ENCODE data around the gene COL6A1. TPM values are rescaled to one million over a fixed set of nuclear protein-coding genes. Genes with fewer than 3 reads are reported as not detected.
A peak's percentile ranks its signal among the peaks of the same experiment; 100 is the strongest.

Gene COL6A1
- total and polyA plus RNA-seq, 5 experiments from 2014 or later = 1.7 to 21.0 (median 2.0) TPM

DNA sequence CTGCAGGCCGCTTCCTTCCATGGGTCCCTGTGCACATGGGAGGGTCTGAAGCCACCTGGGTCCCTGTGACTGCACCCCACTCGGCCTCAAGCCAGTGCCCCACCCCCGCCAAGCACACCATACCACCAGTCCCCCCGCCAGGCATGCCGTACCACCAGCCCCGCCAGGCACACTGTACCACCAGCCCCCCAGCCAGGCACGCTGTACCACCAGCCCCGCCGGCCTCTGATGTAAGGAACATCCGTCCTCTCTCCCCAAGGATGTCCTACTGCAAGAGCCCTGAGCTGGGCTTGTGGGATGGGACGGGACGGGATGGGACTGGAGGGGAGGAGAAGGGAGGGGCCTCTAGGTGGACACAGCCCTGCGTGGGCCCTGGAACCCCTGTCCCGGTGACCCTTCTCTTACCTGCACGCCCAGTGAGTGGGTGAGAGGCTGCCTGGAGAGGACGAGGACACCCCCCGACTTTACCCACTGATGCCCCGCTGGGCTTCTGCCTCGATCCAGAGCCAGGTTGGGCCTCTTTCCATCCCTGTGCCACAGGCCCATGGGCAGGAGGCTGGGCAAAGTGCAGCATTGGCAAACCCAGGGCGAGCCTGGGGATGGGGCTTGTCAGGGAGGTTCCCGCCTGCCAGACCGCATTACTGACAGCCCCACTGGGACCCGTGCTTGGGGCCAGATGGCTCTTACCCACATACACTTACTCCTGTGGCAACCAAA lies 40.8 kb upstream of the COL6A1 start:
- H3K27ac Mint-ChIP-seq = no peak overlapping the region

DNA sequence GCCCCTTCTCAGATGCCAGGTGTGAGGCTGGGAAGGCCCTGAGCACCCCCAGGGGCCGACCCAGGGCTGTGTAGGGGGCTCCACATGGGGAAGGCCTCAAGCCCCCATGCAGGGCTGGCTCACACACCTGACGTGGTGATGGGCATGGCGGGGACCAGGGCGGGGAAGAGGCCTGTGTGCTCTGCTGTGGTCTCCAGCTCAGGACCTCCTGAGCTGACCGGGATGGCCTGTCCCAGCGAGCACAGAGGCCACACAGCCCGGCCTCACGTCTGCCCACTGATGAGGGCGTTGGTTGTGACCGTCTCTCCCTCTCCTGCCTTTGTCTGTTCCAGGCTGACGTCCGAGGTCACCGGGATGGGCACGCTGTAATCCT lies 40.2 kb upstream of the COL6A1 start:
- no peak overlapping the region for H3K4me3 Mint-ChIP-seq
- POLR2A ChIA-PET = no interaction called here

More for the DNA sequence above, 40.8 kb upstream of the COL6A1 start:
- peaks cover 0 to 13% (median 0%) of the 10 kb centered on the region in 9 donors for H3K9me3 Mint-ChIP-seq
- no peak overlapping the region for H3K4me3 Mint-ChIP-seq
- POLR2A ChIA-PET = no interaction called here
- DNase-seq = no peak
- no peak for ATAC-seq
- peaks cover 0 to 6% (median 4%) of the 10 kb centered on the region in 4 donors for H3K4me1 Mint-ChIP-seq
- H3K27me3 Mint-ChIP-seq = no peaks in the 10 kb centered on the region
- H3K36me3 Mint-ChIP-seq = peaks cover 0 to 2% (median 0%) of the 10 kb centered on the region in 3 donors

DNA sequence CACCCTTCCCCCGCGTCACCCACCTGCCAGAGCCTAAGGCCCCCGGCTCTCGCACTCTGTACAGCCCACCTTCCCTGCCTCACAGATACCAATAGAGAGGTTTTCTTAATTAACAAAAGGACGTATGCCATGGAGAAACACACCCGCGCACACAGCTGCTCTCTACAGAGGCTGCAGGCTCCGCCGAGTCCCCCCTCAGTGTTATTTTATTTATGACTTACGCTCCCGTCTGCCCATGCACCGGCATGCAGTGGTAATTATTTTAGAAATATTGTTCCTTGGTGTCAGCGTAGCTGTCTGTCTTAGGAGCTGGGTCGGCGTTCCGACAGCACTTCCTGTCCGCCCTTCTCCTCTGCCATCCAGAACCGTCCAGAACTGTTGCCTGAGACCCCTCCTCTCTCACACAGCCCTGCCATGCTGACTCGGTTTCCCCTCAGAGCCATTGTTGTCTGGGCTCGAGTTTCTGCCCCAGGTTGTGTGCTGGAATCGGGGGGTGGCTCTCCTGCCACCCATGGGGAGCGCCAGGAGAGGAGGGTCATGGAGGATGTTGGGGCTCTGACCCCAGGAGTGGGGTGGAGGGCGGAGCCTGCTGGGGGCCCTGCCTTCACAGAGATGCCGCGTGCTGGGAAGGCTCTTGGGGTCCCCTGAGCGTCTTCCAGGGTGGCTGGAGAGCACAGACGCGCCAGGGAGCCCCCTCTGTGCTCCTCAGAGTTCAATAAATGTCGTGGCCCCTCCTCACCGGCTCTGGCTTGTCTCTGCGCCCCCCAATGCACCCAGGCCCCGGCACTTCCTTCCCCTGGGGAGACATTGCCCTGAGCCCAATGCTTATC lies 39.6 kb upstream of the COL6A1 start:
- Mint-ChIP-seq H3K4me3 (no peak overlapping the region), H3K9me3 (peaks cover 0 to 8% (median 0%) of the 10 kb centered on the region in 9 donors), H3K36me3 (no peaks in the 10 kb centered on the region), H3K4me1 (peaks cover 0 to 6% (median 4%) of the 10 kb centered on the region in 4 donors), H3K27me3 (no peaks in the 10 kb centered on the region), H3K27ac (no peak overlapping the region)
- POLR2A ChIA-PET = no interaction called here
- ATAC-seq (no peak), DNase-seq (no peak)

More for the DNA sequence above, 40.2 kb upstream of the COL6A1 start:
- H3K4me1 Mint-ChIP-seq = peaks cover 0 to 6% (median 4%) of the 10 kb centered on the region in 4 donors
- no peak for ATAC-seq
- no peaks in the 10 kb centered on the region for H3K36me3 Mint-ChIP-seq
- no peak for DNase-seq
- H3K9me3 Mint-ChIP-seq = peaks cover 0 to 10% (median 0%) of the 10 kb centered on the region in 9 donors
- no peaks in the 10 kb centered on the region for H3K27me3 Mint-ChIP-seq
- no peak overlapping the region for H3K27ac Mint-ChIP-seq

DNA sequence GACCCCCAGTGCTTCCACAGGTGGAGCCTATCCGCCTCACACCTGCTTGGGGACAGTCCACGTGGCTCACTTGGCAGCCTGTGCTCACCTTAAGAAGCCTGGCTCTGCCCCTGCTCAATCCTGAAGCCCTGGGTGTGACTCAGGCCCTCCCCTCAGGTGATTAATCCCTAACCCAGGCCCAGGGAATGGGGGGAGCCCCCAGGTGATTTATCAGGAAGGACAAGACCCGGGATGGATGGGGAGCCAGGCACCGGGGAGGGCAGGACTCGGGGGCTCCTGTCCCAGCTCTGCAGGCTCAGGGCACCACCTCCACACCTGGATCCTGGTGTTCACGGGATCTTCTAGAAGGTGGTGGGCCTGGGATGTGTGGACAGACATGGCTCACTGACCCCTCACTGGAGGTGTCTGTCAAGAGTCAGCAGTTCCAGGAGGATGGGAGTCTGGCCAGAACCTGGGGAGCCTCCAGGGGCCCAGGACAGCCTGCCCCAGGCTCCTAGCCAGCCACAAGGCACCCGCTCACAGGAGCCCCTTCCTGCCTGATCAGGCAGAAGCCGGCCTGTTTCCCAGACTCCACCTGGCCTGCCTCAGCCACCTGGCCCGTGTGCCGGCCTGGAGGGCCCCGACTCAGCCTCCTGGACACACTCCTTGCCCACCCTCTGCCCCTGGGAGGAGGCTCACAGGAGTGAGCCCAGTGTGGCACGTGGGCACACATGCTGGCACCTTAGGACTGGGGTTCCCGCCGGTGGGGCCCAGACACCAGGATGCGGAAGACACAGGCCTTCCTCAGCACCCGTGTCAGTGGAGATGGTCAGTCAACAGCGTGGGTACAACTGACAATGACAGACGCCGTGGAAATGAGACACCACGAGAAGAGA lies 38.6 kb upstream of the COL6A1 start:
- H3K36me3 Mint-ChIP-seq = no peaks in the 10 kb centered on the region
- ATAC-seq (no peak), DNase-seq (no peak)
- no peak overlapping the region for H3K27ac Mint-ChIP-seq
- no peak overlapping the region for H3K4me3 Mint-ChIP-seq
- H3K9me3 Mint-ChIP-seq = peaks cover 0 to 4% (median 0%) of the 10 kb centered on the region in 9 donors
- peaks cover 0 to 3% (median 0%) of the 10 kb centered on the region in 5 donors for H3K27me3 Mint-ChIP-seq
- H3K4me1 Mint-ChIP-seq = peaks cover 0 to 4% (median under 1%) of the 10 kb centered on the region in 4 donors
- POLR2A ChIA-PET = no interaction called here

DNA sequence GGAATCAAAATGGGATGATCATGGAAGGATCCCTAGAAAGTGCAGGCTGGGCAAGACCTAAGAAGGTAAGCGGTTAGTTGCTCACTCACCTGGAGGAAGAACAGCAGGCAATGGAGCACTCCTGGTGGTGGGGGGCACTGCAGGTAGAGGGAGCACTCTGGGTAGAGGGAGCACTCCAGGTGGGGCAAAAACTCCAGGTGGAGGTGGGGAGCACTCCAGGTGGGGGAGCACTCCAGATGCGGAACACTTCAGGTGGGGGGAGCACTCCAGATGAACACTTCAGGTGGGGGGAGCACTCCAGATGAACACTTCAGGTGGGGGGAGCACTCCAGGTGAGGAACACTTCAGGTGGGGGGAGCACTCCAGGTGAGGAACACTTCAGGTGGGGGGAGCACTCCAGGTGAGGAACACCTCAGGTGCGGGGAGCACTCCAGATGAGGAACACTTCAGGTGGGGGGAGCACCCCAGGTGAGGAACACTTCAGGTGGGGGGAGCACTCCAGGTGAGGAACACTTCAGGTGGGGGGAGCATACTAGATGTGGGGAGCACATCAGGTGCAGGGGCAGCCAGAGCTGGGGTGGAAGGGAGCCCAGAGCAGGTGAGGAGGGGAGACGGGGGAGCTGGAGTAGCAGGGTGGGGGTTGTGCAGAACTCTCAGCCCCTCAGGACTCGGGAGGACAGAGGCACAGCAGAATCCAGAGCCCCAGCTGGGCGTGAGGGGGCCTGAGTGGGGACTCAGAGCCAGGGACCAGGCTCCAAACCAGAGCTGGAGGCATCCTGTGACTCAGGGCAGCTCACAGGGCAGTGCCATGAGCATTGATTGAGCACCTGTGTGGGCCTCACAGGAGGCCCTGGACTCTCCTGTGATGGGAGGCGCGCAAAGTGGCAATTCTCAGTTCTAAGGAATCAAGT lies 37.7 kb upstream of the COL6A1 start:
- Mint-ChIP-seq H3K27me3 (peaks cover 0 to 10% (median 6%) of the 10 kb centered on the region in 5 donors), H3K27ac (peak overlapping the region in 1 of 10 donors; percentile 29), H3K9me3 (no peaks in the 10 kb centered on the region), H3K36me3 (no peaks in the 10 kb centered on the region), H3K4me1 (no peaks in the 10 kb centered on the region), H3K4me3 (no peak overlapping the region)
- DNase-seq (no peak), ATAC-seq (no peak)
- POLR2A ChIA-PET = no interaction called here

DNA sequence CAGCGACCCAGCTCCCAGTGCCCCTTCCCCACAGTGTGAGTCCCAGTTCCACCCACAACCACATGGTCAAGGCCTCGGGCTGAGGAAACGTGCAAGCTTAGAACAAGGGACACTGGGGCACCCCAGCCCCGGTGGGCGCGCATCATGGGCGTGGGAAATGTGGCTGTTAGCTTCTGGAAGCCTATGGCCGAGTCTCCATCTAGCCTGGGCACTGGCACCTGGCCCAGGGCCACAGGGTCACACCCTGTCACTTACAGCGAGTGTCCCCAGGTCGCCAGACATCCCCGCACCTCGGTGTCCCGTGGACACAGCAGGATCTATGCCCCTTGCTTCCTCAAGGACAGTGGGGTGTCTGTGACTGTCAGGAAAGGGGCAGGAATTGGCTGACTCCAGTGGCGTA lies 37.0 kb upstream of the COL6A1 start:
- ATAC-seq (no peak), DNase-seq (no peak)
- no peak overlapping the region for H3K27ac Mint-ChIP-seq
- H3K9me3 Mint-ChIP-seq = no peaks in the 10 kb centered on the region
- H3K4me3 Mint-ChIP-seq = no peak overlapping the region
- POLR2A ChIA-PET = no interaction called here
- H3K36me3 Mint-ChIP-seq = no peaks in the 10 kb centered on the region
- H3K27me3 Mint-ChIP-seq = peaks cover 0 to 10% (median 6%) of the 10 kb centered on the region in 5 donors
- no peaks in the 10 kb centered on the region for H3K4me1 Mint-ChIP-seq

DNA sequence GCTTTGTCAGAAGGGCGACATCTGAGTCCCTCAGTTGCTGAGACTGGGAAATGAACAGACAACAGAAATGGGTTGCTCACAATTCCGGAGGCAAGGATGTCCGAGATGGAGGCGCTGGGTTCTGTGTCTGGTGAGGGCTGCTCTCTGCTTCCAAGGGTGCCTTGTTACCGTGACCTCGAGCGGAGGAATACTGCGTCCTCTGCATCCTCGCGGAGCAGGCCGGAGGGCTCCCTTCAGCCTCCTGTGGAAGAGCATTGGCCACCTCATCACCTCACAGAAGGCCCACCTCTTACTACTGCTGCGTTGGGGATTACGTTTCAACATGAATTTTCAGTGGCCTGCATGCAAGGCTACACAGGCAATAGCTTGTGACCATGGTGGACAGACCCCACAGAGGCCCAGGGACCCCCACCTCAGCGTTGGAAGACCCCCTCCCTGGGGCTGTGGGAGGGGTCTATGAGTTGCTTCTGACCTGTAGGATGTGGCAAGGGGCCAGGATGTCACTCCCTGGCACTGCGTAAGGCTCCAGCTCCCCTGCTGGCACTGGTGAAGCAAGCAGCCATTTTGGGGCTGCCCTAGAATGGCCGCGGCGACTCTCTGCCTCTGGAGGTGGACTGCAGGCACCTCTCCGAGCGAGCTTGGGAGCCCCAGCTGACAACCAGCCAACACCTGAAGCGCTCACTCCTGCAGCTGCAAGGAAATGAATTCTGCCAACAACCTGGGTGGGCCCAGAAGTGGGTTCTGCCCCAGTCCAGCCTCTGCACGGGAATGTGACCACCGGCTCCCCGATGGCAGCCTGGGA lies 36.3 kb upstream of the COL6A1 start:
- Mint-ChIP-seq H3K9me3 (no peaks in the 10 kb centered on the region), H3K36me3 (no peaks in the 10 kb centered on the region), H3K27ac (no peak overlapping the region), H3K4me3 (no peak overlapping the region), H3K4me1 (no peaks in the 10 kb centered on the region), H3K27me3 (peaks cover 0 to 10% (median 6%) of the 10 kb centered on the region in 5 donors)
- no peak for ATAC-seq
- no peak for DNase-seq
- POLR2A ChIA-PET = no interaction called here

DNA sequence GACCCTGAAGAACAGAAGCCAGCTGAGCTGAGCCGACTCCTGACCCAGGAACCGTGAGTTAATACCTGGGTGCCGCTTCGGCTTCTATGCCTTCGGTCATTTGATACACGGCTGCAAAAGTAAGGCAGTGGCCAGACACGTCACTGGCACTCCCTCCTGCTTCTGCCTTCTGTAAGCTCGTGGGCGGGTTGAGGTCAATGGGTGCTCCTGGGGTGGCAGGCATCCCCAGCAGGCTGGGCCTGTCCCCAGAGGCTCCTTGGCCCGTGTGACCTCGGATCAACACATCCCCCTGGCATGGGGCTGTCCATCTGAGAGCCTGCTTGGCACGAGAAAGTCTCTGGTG lies 35.7 kb upstream of the COL6A1 start:
- H3K27ac Mint-ChIP-seq = peak overlapping the region in 1 of 10 donors; percentile 40
- H3K9me3 Mint-ChIP-seq = no peaks in the 10 kb centered on the region
- H3K27me3 Mint-ChIP-seq = peaks cover under 1 to 14% (median 6%) of the 10 kb centered on the region in 5 donors
- no peaks in the 10 kb centered on the region for H3K4me1 Mint-ChIP-seq
- no peaks in the 10 kb centered on the region for H3K36me3 Mint-ChIP-seq
- POLR2A ChIA-PET = no interaction called here
- no peak overlapping the region for H3K4me3 Mint-ChIP-seq
- ATAC-seq (no peak), DNase-seq (no peak)

DNA sequence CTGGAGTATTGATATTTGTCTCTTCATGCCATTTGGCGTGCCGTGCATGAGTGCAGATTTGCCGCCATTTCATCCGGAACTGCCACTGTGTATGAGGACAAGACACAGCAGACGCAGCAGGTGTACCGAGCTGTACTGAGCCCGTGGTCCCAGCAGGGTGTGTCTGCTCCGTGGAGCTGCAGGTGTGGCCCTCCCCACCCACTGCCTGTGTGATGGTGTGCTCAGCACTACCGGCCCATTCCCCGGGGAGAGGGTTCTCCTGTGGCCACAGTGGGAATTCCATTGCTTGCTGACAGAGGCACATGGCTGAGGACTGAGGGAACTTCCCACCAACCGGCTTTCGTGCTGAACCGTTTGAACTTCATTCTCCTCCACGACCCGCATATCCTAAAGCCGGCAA lies 34.3 kb upstream of the COL6A1 start:
- Mint-ChIP-seq H3K27me3 (peaks cover 1 to 19% (median 9%) of the 10 kb centered on the region in 5 donors), H3K9me3 (no peaks in the 10 kb centered on the region), H3K4me1 (no peaks in the 10 kb centered on the region), H3K36me3 (no peaks in the 10 kb centered on the region), H3K27ac (no peak overlapping the region), H3K4me3 (no peak overlapping the region)
- ATAC-seq (no peak), DNase-seq (no peak)
- POLR2A ChIA-PET = no interaction called here

DNA sequence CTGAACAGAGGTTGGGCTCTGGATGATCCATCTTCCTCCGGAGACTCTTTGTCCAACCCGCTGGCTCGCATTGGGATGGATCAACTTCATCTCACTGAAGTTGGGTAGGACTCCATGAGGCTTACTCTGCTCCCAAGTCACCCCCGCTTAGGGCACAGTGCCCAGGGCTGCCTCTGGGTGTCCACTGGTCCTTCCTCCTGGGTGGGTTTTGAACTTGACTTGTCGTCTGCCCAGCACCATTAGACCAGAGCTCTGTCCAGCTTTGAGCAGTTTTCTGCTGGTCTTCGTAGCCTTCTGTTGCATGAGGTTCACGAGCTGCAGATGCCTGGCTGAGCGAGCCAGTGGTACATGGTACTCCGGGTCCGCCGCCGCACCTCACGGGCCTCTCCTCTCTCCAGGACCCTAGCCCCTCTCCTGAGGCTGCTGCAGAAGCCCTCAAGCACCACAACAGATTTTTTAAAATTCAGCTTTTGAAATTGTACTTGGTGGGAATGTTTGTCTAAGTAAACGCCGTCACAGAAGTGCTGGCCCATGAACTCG lies 33.8 kb upstream of the COL6A1 start:
- POLR2A ChIA-PET = no interaction called here
- H3K4me3 Mint-ChIP-seq = no peak overlapping the region

DNA sequence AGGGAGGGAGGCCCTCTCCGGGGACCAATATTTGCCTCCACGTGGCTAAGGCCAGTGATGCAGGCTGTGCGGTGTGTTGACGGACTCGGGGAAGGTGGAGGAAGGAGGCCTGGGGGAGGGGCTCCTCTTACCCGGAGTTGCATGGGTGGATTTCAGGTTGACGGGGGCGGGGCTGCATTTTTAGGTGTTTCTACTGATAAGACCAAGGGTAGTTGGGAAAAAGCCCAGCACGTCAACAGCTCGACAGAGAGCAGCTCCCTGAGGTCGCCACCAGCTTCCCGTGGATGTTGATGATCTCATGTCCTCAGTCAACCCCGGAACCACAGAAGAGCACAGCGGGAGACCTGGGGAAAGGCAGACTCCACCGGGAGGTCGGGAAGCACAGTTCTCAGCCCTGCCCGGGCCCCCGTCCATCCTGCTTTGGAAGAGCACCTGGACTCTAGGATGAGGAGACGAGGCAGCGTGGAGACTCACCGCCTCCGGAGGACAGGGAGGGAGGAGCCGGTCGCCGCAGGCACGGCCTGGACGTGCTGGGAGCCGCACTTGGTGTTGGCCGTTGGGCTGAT lies 32.9 kb upstream of the COL6A1 start:
- Mint-ChIP-seq H3K4me1 (no peaks in the 10 kb centered on the region), H3K4me3 (no peak overlapping the region), H3K27ac (peak overlapping the region in 1 of 10 donors; percentile 2), H3K9me3 (peaks cover 0 to 2% (median 0%) of the 10 kb centered on the region in 9 donors), H3K36me3 (no peaks in the 10 kb centered on the region), H3K27me3 (peaks cover 3 to 29% (median 12%) of the 10 kb centered on the region in 5 donors)
- ATAC-seq (no peak), DNase-seq (no peak)
- POLR2A ChIA-PET = no interaction called here

More for the DNA sequence above, 33.8 kb upstream of the COL6A1 start:
- DNase-seq (no peak), ATAC-seq (no peak)
- Mint-ChIP-seq H3K36me3 (no peaks in the 10 kb centered on the region), H3K9me3 (peaks cover 0 to under 1% (median 0%) of the 10 kb centered on the region in 9 donors), H3K4me1 (no peaks in the 10 kb centered on the region), H3K27ac (no peak overlapping the region), H3K27me3 (peaks cover 2 to 24% (median 12%) of the 10 kb centered on the region in 5 donors)
